MM.1S (cell line): Measurements from ENCODE around the gene SAMD8.
A peak's percentile ranks its signal among the peaks of the same experiment; 100 is the strongest.
"Not testable (repeated sequence)": the region's sequence is repeated elsewhere in the genome, so short reads cannot be mapped to it uniquely, and the experiment has no call there.

ENCODE experiments used
- DNase-seq: peaks from one replicate; pipeline ENCODE4 v3.0.0-alpha.2; 2015
- H2AFZ ChIP-seq: fragments of 300-600 bp; sonication (generic); 2 replicates; pipeline ENCODE4 v1.6.0; 2016; ENCODE audit warnings: antibody characterized with exemption, low read length
- H3F3A ChIP-seq: fragments of 300-600 bp; sonication (generic); 2 replicates; pipeline ENCODE4 v1.6.1; 2016; ENCODE audit warnings: mild to moderate bottlenecking, antibody characterized with exemption, low read length, moderate library complexity, mixed read lengths; ENCODE audit not compliant: insufficient read depth
- H3K27ac ChIP-seq: fragments of 300-600 bp; sonication (generic); 2 replicates; pipeline ENCODE4 v1.5.1; 2016; ENCODE audit warnings: mild to moderate bottlenecking, low read length
- H3K27me3 ChIP-seq: fragments of 300-600 bp; sonication (generic); replicated peaks from 2 replicates; pipeline ENCODE4 v1.6.0; 2016; ENCODE audit warnings: low read length; ENCODE audit not compliant: insufficient read depth
- H3K36me3 ChIP-seq: fragments of 300-600 bp; sonication (generic); replicated peaks from 2 replicates; pipeline ENCODE4 v1.6.1; 2016; ENCODE audit warnings: mild to moderate bottlenecking, low read length, mixed read lengths; ENCODE audit not compliant: insufficient read depth
- H3K4me1 ChIP-seq: fragments of 300-600 bp; sonication (generic); 2 replicates; pipeline ENCODE4 v1.6.1; 2016; ENCODE audit warnings: low read length, mixed read lengths
- H3K4me2 ChIP-seq: fragments of 300-600 bp; sonication (generic); 2 replicates; pipeline ENCODE4 v1.6.0; 2016; ENCODE audit warnings: low read depth, low read length
- H3K4me3 ChIP-seq: fragments of 300-600 bp; sonication (generic); 2 replicates; pipeline ENCODE4 v1.5.1; 2016; ENCODE audit warnings: low read length, mixed read lengths
- H3K79me2 ChIP-seq: fragments of 300-600 bp; sonication (generic); 2 replicates; pipeline ENCODE4 v1.6.1; 2016; ENCODE audit warnings: mixed run types, low read length, mixed read lengths
- H3K9ac ChIP-seq: fragments of 300-600 bp; sonication (generic); 2 replicates; pipeline ENCODE4 v1.6.1; 2016; ENCODE audit warnings: low read length, mixed read lengths
- H3K9me2 ChIP-seq: fragments of 300-600 bp; sonication (generic); replicated peaks from 2 replicates; pipeline ENCODE4 v1.6.1; 2016; ENCODE audit warnings: mild to moderate bottlenecking, low read length, mixed read lengths; ENCODE audit not compliant: insufficient read depth
- H3K9me3 ChIP-seq: fragments of 300-600 bp; sonication (generic); replicated peaks from 2 replicates; pipeline ENCODE4 v1.6.1; 2016; ENCODE audit warnings: mild to moderate bottlenecking, low read length, mixed read lengths; ENCODE audit not compliant: insufficient read depth
- H4K20me1 ChIP-seq: fragments of 300-600 bp; sonication (generic); 2 replicates; pipeline ENCODE4 v1.6.1; 2016; ENCODE audit warnings: mild to moderate bottlenecking, low read length, moderate library complexity, mixed read lengths; ENCODE audit not compliant: insufficient read depth
- EZH2 ChIP-seq: fragments of 300-600 bp; sonication (generic); optimal IDR thresholded peaks from 2 replicates; pipeline ENCODE3; 2017; ENCODE audit warnings: low read depth, mild to moderate bottlenecking, antibody characterized with exemption, low read length, mixed read lengths
- EZH2phosphoT487 ChIP-seq: fragments of 300-600 bp; sonication (generic); IDR thresholded peaks from 2 replicates; pipeline ENCODE4 v1.6.1; 2018; ENCODE audit warnings: antibody characterized with exemption, low read length
- TF ChIP-seq, protein P1 (sequence below): fragments of 300-600 bp; sonication (generic); IDR thresholded peaks from 2 replicates; pipeline ENCODE4 v1.5.1; 2016; ENCODE audit warnings: antibody characterized with exemption, low read length, mixed read lengths

SAMD8 gene

DNA sequence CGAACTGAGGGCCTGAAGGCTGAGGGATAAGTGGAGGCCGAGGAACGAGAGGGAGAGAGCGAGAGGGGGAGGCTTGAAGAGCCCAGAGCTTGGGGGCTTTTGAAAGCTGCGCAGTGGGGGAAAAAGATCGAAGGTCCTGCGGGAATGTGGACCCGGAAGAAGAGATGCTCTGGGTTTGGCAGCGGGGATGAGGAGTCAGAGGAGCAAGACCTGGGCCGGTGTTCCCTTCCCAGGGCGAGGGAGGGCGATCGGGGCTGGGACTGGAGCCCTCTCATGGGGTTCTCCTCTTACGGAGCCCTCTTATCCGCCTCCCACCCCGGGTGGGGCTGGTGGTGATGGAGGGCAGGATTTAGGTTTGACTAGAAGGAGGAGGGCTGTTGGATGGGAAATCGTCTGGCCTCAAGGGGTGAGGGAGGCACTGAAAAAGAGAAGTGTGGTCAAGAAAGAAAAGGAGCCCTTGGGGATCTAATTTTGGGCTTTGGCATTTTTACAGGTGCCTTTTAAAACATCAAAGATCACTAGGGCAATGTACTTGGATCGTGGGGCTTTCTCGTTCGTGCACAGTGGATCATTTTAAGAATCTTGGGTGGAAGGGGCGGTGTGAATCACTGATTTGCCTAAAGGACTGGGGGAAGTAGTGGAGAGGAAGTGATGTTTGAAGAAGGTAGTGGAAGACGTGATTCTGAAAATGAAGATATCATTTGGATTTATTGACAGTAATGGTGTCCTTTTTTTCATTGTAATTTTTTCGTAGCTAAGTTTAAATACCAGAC lies 637 bp downstream of the SAMD8 start:
- H3K79me2 ChIP-seq: peaks cover 45% of the 10 kb centered on the region
- H3K9me3 ChIP-seq: no peaks in the 10 kb centered on the region
- peak overlapping the region; percentile 80 for H3K9ac ChIP-seq
- H3K27me3 ChIP-seq: no peaks in the 10 kb centered on the region
- H2AFZ ChIP-seq: peak overlapping the region; percentile 95
- H3K4me3 ChIP-seq: peak overlapping the region; percentile 93
- peak; percentile 26 for DNase-seq
- TF ChIP-seq EZH2: no peak
- TF ChIP-seq EZH2phosphoT487: no peak
- TF ChIP-seq, protein P1, sequence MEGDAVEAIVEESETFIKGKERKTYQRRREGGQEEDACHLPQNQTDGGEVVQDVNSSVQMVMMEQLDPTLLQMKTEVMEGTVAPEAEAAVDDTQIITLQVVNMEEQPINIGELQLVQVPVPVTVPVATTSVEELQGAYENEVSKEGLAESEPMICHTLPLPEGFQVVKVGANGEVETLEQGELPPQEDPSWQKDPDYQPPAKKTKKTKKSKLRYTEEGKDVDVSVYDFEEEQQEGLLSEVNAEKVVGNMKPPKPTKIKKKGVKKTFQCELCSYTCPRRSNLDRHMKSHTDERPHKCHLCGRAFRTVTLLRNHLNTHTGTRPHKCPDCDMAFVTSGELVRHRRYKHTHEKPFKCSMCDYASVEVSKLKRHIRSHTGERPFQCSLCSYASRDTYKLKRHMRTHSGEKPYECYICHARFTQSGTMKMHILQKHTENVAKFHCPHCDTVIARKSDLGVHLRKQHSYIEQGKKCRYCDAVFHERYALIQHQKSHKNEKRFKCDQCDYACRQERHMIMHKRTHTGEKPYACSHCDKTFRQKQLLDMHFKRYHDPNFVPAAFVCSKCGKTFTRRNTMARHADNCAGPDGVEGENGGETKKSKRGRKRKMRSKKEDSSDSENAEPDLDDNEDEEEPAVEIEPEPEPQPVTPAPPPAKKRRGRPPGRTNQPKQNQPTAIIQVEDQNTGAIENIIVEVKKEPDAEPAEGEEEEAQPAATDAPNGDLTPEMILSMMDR: no peak
- peak overlapping the region; percentile 88 for H3K4me2 ChIP-seq
- H3K9me2 ChIP-seq: no peaks in the 10 kb centered on the region
- H3K27ac ChIP-seq: peak overlapping the region; percentile 78
- H3F3A ChIP-seq: peaks cover 24% of the 10 kb centered on the region
- H3K4me1 ChIP-seq: peaks cover 12% of the 10 kb centered on the region
- H3K36me3 ChIP-seq: no peaks in the 10 kb centered on the region
- H4K20me1 ChIP-seq: no peaks in the 10 kb centered on the region

DNA sequence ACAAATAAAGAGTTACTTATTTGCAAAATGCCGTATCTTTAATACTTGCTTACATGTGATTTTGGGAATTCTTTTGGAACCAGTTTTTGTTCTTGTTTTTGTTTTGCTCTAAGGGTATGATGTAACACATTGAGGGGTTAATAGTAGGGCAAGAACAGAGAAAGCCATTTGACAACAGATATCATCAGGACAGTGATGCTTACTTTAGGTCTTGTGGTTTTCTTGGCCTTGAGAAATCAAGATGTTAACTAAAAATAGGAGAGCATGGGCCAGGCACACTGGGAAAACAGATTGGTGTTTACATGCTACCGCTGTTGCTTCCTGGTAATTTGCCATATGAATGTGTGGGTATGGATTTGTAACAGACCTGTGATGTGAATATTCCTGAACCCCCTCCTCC lies 3.7 kb downstream of the SAMD8 start:
- TF ChIP-seq EZH2 (no peak), EZH2phosphoT487 (no peak)
- TF ChIP-seq, protein P1: no peak
- no peaks in the 10 kb centered on the region for H3K9me2 ChIP-seq
- H3K9me3 ChIP-seq: no peaks in the 10 kb centered on the region
- no peak overlapping the region for H3K4me2 ChIP-seq
- H3K36me3 ChIP-seq: no peaks in the 10 kb centered on the region
- no peak for DNase-seq
- no peak overlapping the region for H3K4me3 ChIP-seq
- no peak overlapping the region for H3K27ac ChIP-seq
- no peaks in the 10 kb centered on the region for H4K20me1 ChIP-seq
- no peaks in the 10 kb centered on the region for H3K27me3 ChIP-seq
- H3K4me1 ChIP-seq: peaks cover 11% of the 10 kb centered on the region
- peaks cover 63% of the 10 kb centered on the region for H3K79me2 ChIP-seq
- peaks cover 23% of the 10 kb centered on the region for H3F3A ChIP-seq
- no peak overlapping the region for H2AFZ ChIP-seq
- H3K9ac ChIP-seq: no peak overlapping the region

DNA sequence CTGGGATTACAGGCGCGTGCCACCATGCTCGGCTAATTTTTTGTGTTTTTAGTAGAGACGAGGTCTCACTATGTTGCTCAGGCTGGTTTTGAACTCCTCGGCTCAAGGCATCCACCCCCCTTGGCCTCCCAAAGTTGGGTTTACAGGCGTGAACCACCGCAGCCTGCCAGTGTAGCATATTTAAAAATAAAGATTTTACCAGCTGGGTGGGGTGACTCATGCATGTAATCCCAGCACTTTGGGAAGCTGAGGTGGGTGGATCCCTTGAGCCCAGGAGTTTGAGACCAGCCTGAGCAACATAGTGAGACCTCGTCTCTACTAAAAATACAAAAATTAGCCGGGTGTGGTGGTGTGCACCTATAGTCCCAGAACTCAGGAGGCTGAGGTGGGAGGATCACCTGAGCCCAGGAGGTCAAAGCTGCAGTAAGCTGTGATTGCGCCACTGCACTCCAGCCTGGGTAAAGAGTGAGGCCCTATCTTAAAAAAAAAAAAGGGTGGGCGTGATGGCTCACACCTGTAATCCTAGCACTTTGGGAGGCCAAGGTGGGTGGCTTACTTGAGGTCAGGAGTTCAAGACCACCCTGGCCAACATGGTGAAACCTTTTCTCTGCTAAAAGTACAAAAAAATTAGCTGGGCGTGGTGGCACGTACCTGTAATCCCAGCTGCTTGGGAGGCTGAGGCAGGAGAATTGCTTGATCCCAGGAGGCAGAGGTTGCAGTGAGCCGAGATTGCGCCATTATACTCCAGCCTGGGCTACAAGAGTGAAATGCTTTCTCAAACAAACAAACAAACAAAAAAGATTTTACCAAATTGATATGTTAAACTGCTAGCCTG lies 5.7 kb downstream of the SAMD8 start:
- not testable (repeated sequence) for H3K9ac ChIP-seq, H3K9me3 ChIP-seq, H4K20me1 ChIP-seq, H3K9me2 ChIP-seq, DNase-seq, H3K36me3 ChIP-seq, H3K4me3 ChIP-seq, H3K27me3 ChIP-seq, H3F3A ChIP-seq, H3K27ac ChIP-seq, H3K4me1 ChIP-seq, H3K4me2 ChIP-seq, H2AFZ ChIP-seq
- peaks cover 74% of the 10 kb centered on the region for H3K79me2 ChIP-seq
